MCF 10A (cell line): ENCODE results near the gene FBXO15. TPM values are rescaled to one million over a fixed set of nuclear protein-coding genes. Genes with fewer than 3 reads are reported as not detected.

Experiments
- BruUV-seq: library from RNA; stranded (reverse); fragments of 400-500 nt; replicated peaks from 2 replicates; lab custom pipeline; 2021; lab: Mats Ljungman, UMichigan
- CTCF ChIA-PET: fragments of 300-600 bp; sonication (Branson Sonifier 250); formaldehyde crosslinking; extraction: SDS; loops from one replicate; lab custom pipeline; 2021; ENCODE audit warnings: antibody characterized with exemption, inconsistent platforms; lab: Yijun Ruan, JAX
- POLR2A ChIA-PET: fragments of 300-600, 350-650 bp; sonication (Branson Sonifier 250); formaldehyde crosslinking; extraction: SDS; loops from one replicate; lab custom pipeline; 2020; ENCODE audit warnings: antibody characterized with exemption, inconsistent platforms; lab: Yijun Ruan, JAX
- DNase-seq: peaks from one replicate; pipeline ENCODE4 v3.0.0-alpha.2; 2018; ENCODE audit not compliant: unreplicated experiment
- H3K27ac Mint-ChIP-seq: one replicate; pipeline ENCODE4 v1.8.0; 2022; ENCODE audit warnings: mild to moderate bottlenecking, low read depth, mixed read lengths; ENCODE audit not compliant: unreplicated experiment
- H3K27me3 Mint-ChIP-seq: one replicate; pipeline ENCODE4 v1.8.0; 2022; ENCODE audit warnings: mixed read lengths; ENCODE audit not compliant: insufficient read depth, unreplicated experiment
- H3K36me3 Mint-ChIP-seq: one replicate; pipeline ENCODE4 v1.8.0; 2022; ENCODE audit warnings: mild to moderate bottlenecking, moderate library complexity, mixed read lengths; ENCODE audit not compliant: insufficient read depth, unreplicated experiment
- H3K4me1 Mint-ChIP-seq: one replicate; pipeline ENCODE4 v1.8.0; 2022; ENCODE audit warnings: mixed read lengths; ENCODE audit not compliant: insufficient read depth, unreplicated experiment
- H3K4me3 Mint-ChIP-seq: one replicate; pipeline ENCODE4 v1.8.0; 2022; ENCODE audit warnings: mild to moderate bottlenecking, moderate library complexity, mixed read lengths; ENCODE audit not compliant: unreplicated experiment
- H3K9me3 Mint-ChIP-seq: one replicate; pipeline ENCODE4 v1.8.0; 2022; ENCODE audit warnings: mixed read lengths; ENCODE audit not compliant: unreplicated experiment
- CTCF ChIP-seq: fragments of 200-600 bp; IDR thresholded peaks from one replicate; pipeline ENCODE4 v1.8.0; 2022; ENCODE audit warnings: antibody characterized with exemption, mild to moderate bottlenecking; ENCODE audit not compliant: unreplicated experiment
- intact Hi-C: fragments of 100-400 bp; cut with micrococcal nuclease; formaldehyde crosslinking; loops from 2 replicates; pipeline ENCODE4 v1.14.1; 2022
- total RNA-seq: library from RNA; stranded (reverse); gene quantifications from 2 replicates; pipeline ENCODE4 v1.2.3, GENCODE V29; 2022

Gene FBXO15
- total RNA-seq, 1 experiment from 2014 or later = 0.79 TPM

- no peak for TF ChIP-seq CTCF
- Mint-ChIP-seq H3K27me3 (no peaks in the 10 kb centered on the region), H3K4me1 (peaks cover 17% of the 10 kb centered on the region), H3K27ac (no peak overlapping the region), H3K36me3 (peaks cover 64% of the 10 kb centered on the region), H3K9me3 (no peaks in the 10 kb centered on the region), H3K4me3 (no peak overlapping the region)
- ChIA-PET CTCF (no interaction called here), POLR2A (no interaction called here)
- no peak for DNase-seq
- BruUV-seq = no TSS peak
- intact Hi-C loops = no loop called here
Observed at GRCh38 chr18:74154716-74155115, 7.1 kb upstream of the FBXO15 start.

- Mint-ChIP-seq H3K4me3 (no peak overlapping the region), H3K27ac (no peak overlapping the region), H3K9me3 (no peaks in the 10 kb centered on the region), H3K36me3 (peaks cover 54% of the 10 kb centered on the region), H3K27me3 (no peaks in the 10 kb centered on the region), H3K4me1 (peaks cover 17% of the 10 kb centered on the region)
- no peak for TF ChIP-seq CTCF
- no TSS peak for BruUV-seq
- CTCF ChIA-PET = interaction anchor here (0.6 to 1.4 kb wide), 6 partner anchors 12 to 1025 kb away, joined by 3 to 9 read pairs (median 4); no protein-coding TSS in a partner anchor
- no peak for DNase-seq
- POLR2A ChIA-PET = no interaction called here
- intact Hi-C loops = no loop called here
Observed at GRCh38 chr18:74153793-74154192, 6.2 kb upstream of the FBXO15 start.

GRCh38 chr18:74153377-74153776 lies 5.7 kb upstream of the FBXO15 start:
- BruUV-seq = no TSS peak
- POLR2A ChIA-PET = interaction anchor here (1.5 kb wide), 1 partner anchor 10 kb away, joined by 4 read pairs; no protein-coding TSS in a partner anchor
- Mint-ChIP-seq H3K27me3 (no peaks in the 10 kb centered on the region), H3K27ac (no peak overlapping the region), H3K4me3 (no peak overlapping the region), H3K4me1 (peaks cover 17% of the 10 kb centered on the region), H3K9me3 (no peaks in the 10 kb centered on the region), H3K36me3 (peaks cover 50% of the 10 kb centered on the region)
- CTCF ChIA-PET = interaction anchor here (0.8 to 1.4 kb wide), 5 partner anchors 12 to 340 kb away, joined by 3 to 9 read pairs (median 4); no protein-coding TSS in a partner anchor
- DNase-seq = no peak
- no peak for TF ChIP-seq CTCF
- intact Hi-C loops = no loop called here

- H3K4me3 Mint-ChIP-seq = no peak overlapping the region
- H3K36me3 Mint-ChIP-seq = peaks cover 47% of the 10 kb centered on the region
- H3K4me1 Mint-ChIP-seq = peaks cover 17% of the 10 kb centered on the region
- H3K9me3 Mint-ChIP-seq = no peaks in the 10 kb centered on the region
- H3K27me3 Mint-ChIP-seq = no peaks in the 10 kb centered on the region
- ChIA-PET POLR2A (interaction anchor here (0.6 to 1.5 kb wide), 2 partner anchors 10 to 411 kb away, joined by 3 to 4 read pairs; no protein-coding TSS in a partner anchor), CTCF (interaction anchor here (1.1 to 1.4 kb wide), 5 partner anchors 13 to 1443 kb away, joined by 3 to 9 read pairs (median 5); no protein-coding TSS in a partner anchor)
- no TSS peak for BruUV-seq
- no peak for DNase-seq
- peak; percentile 30 for TF ChIP-seq CTCF
- intact Hi-C loops = no loop called here
- H3K27ac Mint-ChIP-seq = no peak overlapping the region
Observed at GRCh38 chr18:74152857-74153256, 5.2 kb upstream of the FBXO15 start.
